KMS-11 (cell line): ENCODE measurements around the gene ADAM12.

Experiments
- H2AFZ ChIP-seq: fragments of 200-600 bp; sonication (generic); 2 replicates; pipeline ENCODE4 v1.6.1; 2016; ENCODE audit warnings: antibody characterized with exemption, mixed run types, low read depth
- H3K27ac ChIP-seq: fragments of 200-600 bp; sonication (generic); 2 replicates; pipeline ENCODE4 v1.6.1; 2016; ENCODE audit warnings: mild to moderate bottlenecking, mixed run types
- H3K27me3 ChIP-seq: fragments of 200-600 bp; sonication (generic); 2 replicates; pipeline ENCODE4 v1.6.1; 2017; ENCODE audit warnings: mild to moderate bottlenecking, low read depth, mixed run types, moderate library complexity; ENCODE audit not compliant: insufficient read depth
- H3K36me3 ChIP-seq: fragments of 200-600 bp; sonication (generic); 2 replicates; pipeline ENCODE4 v1.6.1; 2017; ENCODE audit warnings: mild to moderate bottlenecking, mixed run types; ENCODE audit not compliant: insufficient read depth
- H3K4me1 ChIP-seq: fragments of 200-600 bp; sonication (generic); 2 replicates; pipeline ENCODE4 v1.6.1; 2016; ENCODE audit warnings: mild to moderate bottlenecking, low read depth, mixed run types; ENCODE audit not compliant: poor library complexity, severe bottlenecking
- H3K4me2 ChIP-seq: fragments of 200-600 bp; sonication (generic); 2 replicates; pipeline ENCODE4 v1.7.0; 2016; ENCODE audit warnings: mild to moderate bottlenecking, mixed run types
- H3K4me3 ChIP-seq: fragments of 200-600 bp; sonication (generic); IDR thresholded peaks from 2 replicates; pipeline ENCODE4 v1.6.1; 2017; ENCODE audit warnings: low read depth, low read length, mixed read lengths; ENCODE audit not compliant: insufficient read depth
- H3K79me2 ChIP-seq: fragments of 200-600 bp; sonication (generic); 2 replicates; pipeline ENCODE4 v1.6.1; 2016; ENCODE audit warnings: low read depth, mixed run types; ENCODE audit not compliant: insufficient read depth
- H3K9ac ChIP-seq: fragments of 200-600 bp; sonication (generic); 2 replicates; pipeline ENCODE4 v1.6.1; 2016; ENCODE audit warnings: mild to moderate bottlenecking, mixed run types
- H4K20me1 ChIP-seq: fragments of 200-600 bp; sonication (generic); 2 replicates; pipeline ENCODE4 v1.6.1; 2016; ENCODE audit warnings: mild to moderate bottlenecking, mixed run types; ENCODE audit not compliant: insufficient read depth
- CTCF ChIP-seq: fragments of 200-600 bp; sonication (generic); conservative IDR thresholded peaks from 2 replicates; pipeline ENCODE4 v1.6.1; 2017; ENCODE audit warnings: low read depth, mild to moderate bottlenecking, antibody characterized with exemption, low read length, moderate library complexity, mixed read lengths

The ADAM12 gene

GRCh38 chr10:125983161-125983560, 405.1 kb downstream of the ADAM12 start:
- no peaks in the 10 kb centered on the region for H3K27me3 ChIP-seq
- H3K9ac ChIP-seq = no peak overlapping the region
- H3K4me2 ChIP-seq = no peak overlapping the region
- no peak overlapping the region for H3K27ac ChIP-seq
- H2AFZ ChIP-seq = no peak overlapping the region
- no peaks in the 10 kb centered on the region for H4K20me1 ChIP-seq
- no peak overlapping the region for H3K4me3 ChIP-seq
- H3K79me2 ChIP-seq = no peaks in the 10 kb centered on the region
- H3K36me3 ChIP-seq = no peaks in the 10 kb centered on the region
- H3K4me1 ChIP-seq = no peaks in the 10 kb centered on the region
- TF ChIP-seq CTCF = no peak

- H3K79me2 ChIP-seq = no peaks in the 10 kb centered on the region
- no peak overlapping the region for H3K9ac ChIP-seq
- no peaks in the 10 kb centered on the region for H3K36me3 ChIP-seq
- H2AFZ ChIP-seq = no peak overlapping the region
- H4K20me1 ChIP-seq = no peaks in the 10 kb centered on the region
- TF ChIP-seq CTCF = peak; percentile 84
- no peaks in the 10 kb centered on the region for H3K4me1 ChIP-seq
- no peak overlapping the region for H3K4me2 ChIP-seq
- H3K4me3 ChIP-seq = no peak overlapping the region
- no peak overlapping the region for H3K27ac ChIP-seq
- H3K27me3 ChIP-seq = no peaks in the 10 kb centered on the region
These were observed 405.9 kb downstream of the ADAM12 start for GRCh38 chr10:125982260-125982948.

- no peaks in the 10 kb centered on the region for H4K20me1 ChIP-seq
- TF ChIP-seq CTCF = no peak
- no peak overlapping the region for H3K4me2 ChIP-seq
- H3K27ac ChIP-seq = no peak overlapping the region
- no peaks in the 10 kb centered on the region for H3K27me3 ChIP-seq
- H3K9ac ChIP-seq = no peak overlapping the region
- no peaks in the 10 kb centered on the region for H3K36me3 ChIP-seq
- H3K4me3 ChIP-seq = no peak overlapping the region
- no peaks in the 10 kb centered on the region for H3K79me2 ChIP-seq
- H3K4me1 ChIP-seq = no peaks in the 10 kb centered on the region
- no peak overlapping the region for H2AFZ ChIP-seq
These were observed 407.7 kb downstream of the ADAM12 start for GRCh38 chr10:125980521-125981035.

GRCh38 chr10:125979976-125980375, 408.3 kb downstream of the ADAM12 start:
- H3K4me1 ChIP-seq = no peaks in the 10 kb centered on the region
- no peak for TF ChIP-seq CTCF
- H3K79me2 ChIP-seq = no peaks in the 10 kb centered on the region
- no peak overlapping the region for H2AFZ ChIP-seq
- no peak overlapping the region for H3K4me3 ChIP-seq
- H3K9ac ChIP-seq = no peak overlapping the region
- H3K36me3 ChIP-seq = no peaks in the 10 kb centered on the region
- no peaks in the 10 kb centered on the region for H4K20me1 ChIP-seq
- no peak overlapping the region for H3K4me2 ChIP-seq
- H3K27me3 ChIP-seq = no peaks in the 10 kb centered on the region
- no peak overlapping the region for H3K27ac ChIP-seq
